ENCODE results near the gene GFRA1.
"Not testable (repeated sequence)": the region's sequence is repeated elsewhere in the genome, so short reads cannot be mapped to it uniquely, and the experiment has no call there.

GFRA1 gene

DNA sequence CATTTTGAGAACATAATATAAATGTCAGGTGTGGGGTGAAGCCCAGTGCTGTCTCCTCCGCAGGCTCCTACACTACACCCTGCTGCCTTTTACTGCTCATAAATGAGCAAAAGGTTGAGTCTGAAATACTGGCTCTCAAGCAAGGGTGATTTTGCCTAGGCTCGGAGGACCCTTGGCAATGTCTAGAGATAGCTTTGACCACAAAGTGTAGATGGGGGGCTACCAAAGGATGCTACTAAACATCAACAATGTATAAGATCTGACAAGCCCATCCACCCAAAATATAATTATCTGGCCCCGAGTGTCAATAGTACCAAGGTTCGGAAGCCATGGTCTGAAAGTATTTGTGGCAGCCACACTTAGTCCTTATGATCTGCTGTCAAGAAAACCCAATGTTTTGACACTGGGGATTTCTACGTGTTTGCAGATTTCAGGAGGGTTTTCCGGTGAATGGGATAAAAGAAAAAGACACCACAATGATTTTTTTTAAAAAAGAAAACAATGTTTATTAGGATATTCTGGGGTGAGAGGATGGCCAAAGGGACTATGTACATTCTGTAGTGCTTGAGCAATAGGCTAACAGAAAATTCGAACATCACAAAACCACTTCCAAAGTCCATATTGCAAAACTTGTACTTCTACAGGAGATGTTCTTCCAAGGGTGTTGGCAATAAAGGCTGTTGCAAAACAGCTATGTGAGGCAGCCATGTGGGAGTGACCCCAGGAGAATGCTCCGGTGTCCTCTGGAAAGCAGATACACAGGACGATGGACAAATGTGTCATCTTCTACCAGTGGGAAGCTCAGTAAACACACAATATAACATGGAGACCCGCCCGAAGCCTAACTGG is 216.3 kb downstream of the GFRA1 start:
- no peak for DNase-seq

DNA sequence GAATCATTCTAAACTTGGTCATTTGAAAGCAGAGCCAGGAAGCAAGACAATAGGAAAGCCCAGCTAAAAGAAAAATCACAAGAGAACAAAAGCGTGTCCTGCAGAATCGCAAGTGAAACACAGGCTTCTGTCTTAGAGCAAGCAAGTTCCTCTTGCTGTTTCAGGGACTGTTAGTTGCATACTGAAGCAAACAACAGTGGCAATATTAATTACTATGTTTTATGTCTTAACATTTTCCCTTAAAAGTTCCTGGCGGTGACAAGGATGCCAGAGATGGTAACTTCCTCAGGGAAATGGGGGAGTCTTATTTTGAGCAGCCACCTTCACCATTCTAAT is 217.1 kb downstream of the GFRA1 start:
- DNase-seq: no peak

- no peak for DNase-seq
Measured at GRCh38 chr10:116055252-116055916, 217.6 kb downstream of the GFRA1 start.

DNA sequence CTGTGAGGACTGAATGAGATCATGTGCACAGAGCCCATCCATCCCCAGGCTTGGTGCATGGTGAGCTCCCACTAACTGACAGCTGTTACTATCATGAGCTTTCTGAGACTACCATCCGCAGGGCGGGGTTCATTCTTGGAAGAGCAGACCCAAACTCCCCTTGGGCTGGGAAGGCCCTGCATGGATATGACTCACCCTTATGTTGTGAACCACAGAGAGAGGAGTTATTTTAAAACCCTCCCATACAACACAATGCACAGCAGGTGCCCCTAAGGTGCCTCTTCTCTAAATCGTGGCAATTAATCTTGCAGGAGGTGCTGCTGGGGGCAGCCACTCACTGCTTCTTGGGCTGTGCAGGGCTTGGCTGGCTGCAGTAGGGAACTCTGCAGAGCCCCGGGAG is 219.1 kb downstream of the GFRA1 start:
- DNase-seq: no peak

- DNase-seq: not testable (repeated sequence)
Measured at GRCh38 chr10:116053009-116053730, 219.8 kb downstream of the GFRA1 start.

GRCh38 chr10:116052522-116052921 is 220.5 kb downstream of the GFRA1 start:
- not testable (repeated sequence) for DNase-seq

- DNase-seq: no peak
Measured at GRCh38 chr10:116049974-116050304, 223.1 kb downstream of the GFRA1 start.

DNA sequence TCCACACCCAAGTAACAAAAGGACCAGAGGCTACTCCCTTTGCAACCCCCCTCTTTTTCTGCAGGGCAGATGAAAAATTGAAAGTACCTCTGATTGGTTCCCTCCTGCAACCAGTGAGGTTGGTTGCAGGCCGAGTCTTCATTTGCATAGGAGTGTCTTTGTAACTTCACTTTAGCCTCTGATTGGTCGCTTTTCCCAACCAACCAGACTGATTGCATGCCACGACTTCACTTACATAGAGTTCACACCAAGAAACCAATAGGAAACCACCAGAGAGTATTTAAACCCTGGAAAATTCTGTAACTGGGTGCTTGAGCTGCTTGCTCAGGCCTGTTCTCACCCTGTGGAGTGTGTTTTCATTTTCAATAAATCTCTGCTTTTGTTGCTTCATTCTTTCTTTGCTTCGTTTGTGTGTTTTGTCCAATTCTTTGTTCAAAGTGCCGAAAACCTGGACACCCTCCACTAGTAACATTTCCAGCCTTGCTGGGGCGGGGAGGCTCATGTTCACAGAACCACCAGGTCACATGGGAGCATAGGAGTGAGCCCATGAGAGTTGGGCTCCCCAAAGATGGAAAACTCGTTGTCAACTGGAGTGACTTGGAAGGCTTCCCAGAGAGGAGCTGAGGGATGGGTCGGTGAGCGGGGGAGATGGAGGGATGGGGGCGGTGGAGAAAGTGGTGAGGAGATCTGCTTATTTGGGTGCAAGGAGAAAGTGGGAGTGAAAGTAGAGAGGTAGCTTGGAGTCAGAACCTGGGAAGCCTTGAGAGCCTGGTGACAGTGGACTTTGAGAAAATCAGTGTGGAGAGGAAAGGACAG is 223.6 kb downstream of the GFRA1 start:
- no peak for DNase-seq

DNA sequence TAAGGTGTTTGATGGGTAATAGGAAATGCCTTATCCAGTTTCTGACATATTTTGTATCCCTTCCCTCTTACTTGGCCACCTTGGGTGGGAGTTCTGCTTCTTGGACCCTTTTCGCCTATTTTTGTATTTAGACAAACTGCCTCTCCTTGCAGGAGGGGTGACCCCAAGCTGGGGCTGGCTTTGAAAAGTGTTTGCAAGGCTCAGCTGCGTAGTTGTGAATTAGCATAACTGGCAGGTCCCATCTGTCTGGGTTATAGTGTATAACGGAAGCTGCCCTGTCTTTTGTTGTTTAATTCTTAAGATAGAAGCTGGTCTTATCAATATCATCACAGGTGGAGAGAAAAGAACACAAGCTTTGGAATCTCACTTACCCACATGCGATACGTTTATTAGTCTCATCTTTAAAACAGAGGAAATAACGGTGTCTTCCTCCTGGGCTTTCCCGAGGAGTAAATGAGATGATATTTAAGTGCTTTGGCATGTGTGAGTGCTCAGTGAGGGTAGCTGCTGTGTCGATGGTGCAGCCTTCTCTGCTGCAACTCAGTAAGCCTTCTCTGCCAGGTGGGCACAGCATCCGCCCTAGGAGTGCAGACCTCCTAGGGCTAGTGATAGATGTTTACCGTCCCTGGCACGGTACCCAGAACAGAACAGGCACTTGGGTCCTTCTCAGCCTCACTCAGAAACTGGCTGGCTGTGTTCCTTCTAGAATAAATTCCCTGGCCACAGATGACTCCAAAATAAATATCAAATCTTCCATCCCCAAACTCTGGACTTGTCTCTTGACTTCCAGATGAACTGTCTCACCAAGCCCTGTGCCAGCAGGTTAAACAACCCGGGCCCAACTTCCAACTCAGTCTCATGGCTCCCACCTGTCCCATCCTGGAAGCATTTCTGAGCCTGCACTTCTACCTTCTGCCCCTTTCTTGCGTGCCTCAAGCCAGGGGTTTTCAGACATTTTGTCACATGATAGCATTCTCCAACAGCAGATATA is 227.3 kb downstream of the GFRA1 start:
- no peak for DNase-seq

- DNase-seq: no peak
Measured at GRCh38 chr10:116044801-116045248, 228.2 kb downstream of the GFRA1 start.

- no peak for DNase-seq
Measured at GRCh38 chr10:116043861-116044260, 229.1 kb downstream of the GFRA1 start.

GRCh38 chr10:116043304-116043703 is 229.7 kb downstream of the GFRA1 start:
- DNase-seq: no peak

DNA sequence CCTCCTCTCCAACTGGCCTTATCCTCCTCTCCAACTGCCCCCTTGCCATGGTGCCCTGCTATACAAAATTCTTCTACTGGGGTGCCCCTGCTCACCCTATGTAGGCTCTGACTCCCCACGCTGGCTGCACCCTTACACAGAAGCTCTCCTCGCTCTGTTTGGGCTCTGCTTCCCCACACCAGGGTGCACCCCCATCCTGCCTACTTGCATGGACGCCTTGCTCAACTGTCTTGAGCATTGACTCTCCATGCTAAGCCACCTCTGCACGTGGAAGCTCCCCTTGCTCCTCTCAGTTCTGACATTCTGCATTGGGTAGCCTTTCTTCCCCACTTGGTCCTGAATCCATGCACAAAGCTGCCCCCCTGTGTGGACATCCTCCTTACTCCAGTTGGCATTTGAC is 231.1 kb downstream of the GFRA1 start:
- DNase-seq: no peak

DNA sequence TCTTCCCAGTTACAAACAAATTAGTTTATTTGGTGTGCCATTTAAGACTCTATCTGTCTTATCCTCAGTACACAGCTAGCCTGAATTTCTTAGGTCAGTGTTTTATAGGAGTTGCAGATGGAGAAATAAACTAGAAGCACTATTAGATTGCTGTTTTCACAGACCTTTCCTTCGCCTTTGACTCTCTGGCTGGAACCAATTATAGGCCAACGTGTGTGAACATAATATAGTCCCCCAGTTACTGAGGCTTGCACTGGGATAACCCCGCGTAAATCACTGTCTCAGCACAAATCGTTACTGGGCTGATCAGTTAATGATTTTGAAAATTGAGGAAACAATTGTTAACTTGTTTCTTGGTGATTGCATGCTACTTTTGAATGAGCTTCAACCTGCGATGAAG is 233.4 kb downstream of the GFRA1 start:
- no peak for DNase-seq

DNA sequence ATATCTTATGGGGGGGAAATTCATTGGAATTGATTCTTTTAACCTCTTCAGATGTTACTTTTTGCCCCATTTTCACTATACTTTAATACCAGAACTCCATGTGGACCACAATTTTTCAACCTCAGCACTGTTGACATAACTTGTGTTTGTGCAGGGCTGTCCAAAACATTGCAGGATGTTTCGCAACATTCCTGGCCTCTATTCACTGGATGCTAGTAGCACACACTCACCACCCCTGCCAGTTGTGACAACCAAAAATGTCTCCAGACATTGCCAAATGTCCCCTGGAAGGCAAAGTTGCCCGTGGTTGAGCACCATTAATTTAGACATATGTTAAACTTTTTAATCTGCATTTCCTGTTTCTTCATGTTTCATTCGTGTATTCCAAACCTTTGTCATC is 234.7 kb downstream of the GFRA1 start:
- no peak for DNase-seq

DNA sequence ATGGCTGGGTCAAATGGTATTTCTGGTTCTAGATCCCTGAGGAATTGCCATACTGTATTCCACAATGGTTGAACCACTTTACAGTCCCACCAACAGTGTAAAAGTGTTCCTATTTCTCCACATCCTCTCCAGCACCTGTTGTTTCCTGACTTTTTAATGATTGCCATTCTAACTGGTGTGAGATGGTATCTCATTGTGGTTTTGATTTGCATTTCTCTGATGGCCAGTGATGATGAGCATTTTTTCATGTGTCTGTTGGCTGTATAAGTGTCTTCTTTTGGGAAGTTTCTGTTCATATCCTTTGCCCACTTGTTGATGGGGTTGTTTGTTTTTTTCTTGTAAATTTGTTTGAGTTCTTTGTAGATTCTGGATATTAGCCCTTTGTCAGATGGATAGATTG is 237.6 kb downstream of the GFRA1 start:
- not testable (repeated sequence) for DNase-seq

DNA sequence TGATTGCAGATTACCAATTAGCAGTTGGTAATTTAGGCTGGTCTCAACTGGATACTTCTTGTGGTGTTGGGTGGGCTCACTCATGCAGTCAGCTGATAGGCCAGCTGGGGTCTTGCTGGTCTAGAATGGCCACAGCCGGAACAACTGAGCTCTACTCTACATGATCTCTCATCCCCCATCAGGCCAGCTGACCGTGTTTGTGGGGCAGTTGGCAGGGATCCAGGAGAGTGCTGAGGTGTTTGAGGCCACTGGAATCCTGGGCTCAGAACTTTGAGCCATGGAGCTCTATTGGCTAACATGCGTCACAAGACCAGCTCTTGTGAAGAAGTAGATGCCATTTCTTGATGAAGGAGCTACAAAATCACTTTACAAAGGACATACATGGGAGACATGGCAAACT is 242.4 kb downstream of the GFRA1 start:
- no peak for DNase-seq

- DNase-seq: no peak
Measured at GRCh38 chr10:116029826-116030225, 243.2 kb downstream of the GFRA1 start.

- no peak for DNase-seq
Measured at GRCh38 chr10:116027355-116027754, 245.7 kb downstream of the GFRA1 start.

DNA sequence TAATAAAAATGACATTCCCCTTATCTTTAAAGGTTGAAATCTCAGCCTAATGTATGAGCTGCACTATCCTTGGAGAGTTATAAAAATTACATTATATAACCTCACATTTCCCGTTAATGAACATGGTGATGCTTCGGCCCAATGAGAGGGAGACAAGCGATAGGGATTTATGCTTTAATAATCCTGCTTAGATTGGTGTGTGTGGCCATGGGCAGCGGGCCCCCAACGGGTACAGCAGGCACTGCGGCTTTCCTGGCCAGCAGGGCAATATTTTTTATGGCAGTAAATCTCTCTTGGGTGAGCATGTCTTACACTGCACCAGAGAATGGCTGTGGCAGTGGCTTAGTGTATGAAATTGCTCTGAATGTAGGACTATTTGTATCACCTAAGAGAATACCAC is 246.3 kb downstream of the GFRA1 start:
- DNase-seq: no peak

GRCh38 chr10:116026315-116026714 is 246.7 kb downstream of the GFRA1 start:
- DNase-seq: no peak
